Measurements from ENCODE around the gene SIVA1.
A peak's percentile ranks its signal among the peaks of the same experiment; 100 is the strongest.

SIVA1 gene

DNA sequence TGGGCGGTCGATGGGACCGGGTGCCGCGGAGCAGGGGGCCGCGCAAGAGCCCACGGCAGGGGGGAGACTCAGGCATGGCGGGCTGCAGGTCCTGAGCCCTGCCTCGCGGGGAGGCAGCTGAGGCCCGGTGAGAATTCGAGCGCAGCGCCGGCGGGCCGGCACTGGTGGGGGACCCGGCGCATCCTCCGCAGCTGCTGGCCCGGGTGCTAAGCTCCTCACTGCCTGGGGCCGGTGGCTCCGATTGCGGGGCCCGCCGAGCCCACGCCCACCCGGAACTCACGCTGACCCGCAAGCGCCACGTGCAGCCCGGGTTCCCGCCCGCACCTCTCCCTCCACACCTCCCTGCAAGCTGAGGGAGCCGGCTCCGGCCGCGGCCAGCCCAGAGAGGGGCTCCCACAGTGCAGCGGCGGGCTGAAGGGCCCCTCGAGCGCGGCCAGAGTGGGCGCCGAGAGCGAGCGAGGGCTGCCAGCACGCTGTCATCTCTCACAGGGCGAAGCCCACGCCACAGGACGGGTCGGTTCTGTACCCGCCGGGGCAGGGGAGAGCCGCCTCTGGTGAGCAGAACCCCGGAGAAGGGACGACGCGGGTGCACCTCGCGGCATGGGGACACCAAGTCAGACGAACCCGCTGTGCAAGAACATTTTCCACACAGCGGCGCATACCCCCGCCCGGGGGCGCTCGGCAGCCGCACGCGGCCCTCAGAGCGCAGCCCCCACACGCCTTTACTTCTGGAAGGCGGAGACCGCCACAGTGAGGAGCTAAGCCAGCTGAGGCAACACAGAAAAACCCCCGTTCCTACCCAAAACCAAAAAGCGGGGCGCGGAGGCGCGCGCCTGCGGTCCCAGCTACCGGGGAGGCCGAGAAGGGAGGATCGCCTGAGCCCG lies 1.2 kb upstream of the SIVA1 start:
- DNase-seq: no peak

- DNase-seq: no peak
These were observed 568 bp upstream of the SIVA1 start for GRCh38 chr14:104752423-104752734.

GRCh38 chr14:104753528-104754212 lies 723 bp downstream of the SIVA1 start:
- no peak for DNase-seq

- no peak for DNase-seq
These were observed 1.4 kb downstream of the SIVA1 start for GRCh38 chr14:104754213-104754851.

DNA sequence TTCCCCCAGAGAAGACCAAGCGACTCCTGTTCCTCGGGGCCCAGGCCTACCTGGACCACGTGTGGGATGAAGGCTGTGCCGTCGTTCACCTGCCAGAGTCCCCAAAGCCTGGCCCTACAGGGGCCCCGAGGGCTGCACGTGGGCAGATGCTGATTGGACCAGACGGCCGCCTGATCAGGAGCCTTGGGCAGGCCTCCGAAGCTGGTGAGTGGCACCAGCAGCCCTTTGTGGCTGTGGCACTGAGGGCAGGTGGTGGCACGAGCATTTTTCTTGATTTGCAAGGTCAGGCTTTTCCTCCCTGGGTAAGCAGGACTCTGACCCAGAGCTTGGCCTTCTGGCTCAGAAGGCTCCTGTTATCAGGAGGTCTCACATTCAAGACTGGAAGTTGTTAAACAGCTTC lies 2.7 kb downstream of the SIVA1 start:
- DNase-seq: no peak

DNA sequence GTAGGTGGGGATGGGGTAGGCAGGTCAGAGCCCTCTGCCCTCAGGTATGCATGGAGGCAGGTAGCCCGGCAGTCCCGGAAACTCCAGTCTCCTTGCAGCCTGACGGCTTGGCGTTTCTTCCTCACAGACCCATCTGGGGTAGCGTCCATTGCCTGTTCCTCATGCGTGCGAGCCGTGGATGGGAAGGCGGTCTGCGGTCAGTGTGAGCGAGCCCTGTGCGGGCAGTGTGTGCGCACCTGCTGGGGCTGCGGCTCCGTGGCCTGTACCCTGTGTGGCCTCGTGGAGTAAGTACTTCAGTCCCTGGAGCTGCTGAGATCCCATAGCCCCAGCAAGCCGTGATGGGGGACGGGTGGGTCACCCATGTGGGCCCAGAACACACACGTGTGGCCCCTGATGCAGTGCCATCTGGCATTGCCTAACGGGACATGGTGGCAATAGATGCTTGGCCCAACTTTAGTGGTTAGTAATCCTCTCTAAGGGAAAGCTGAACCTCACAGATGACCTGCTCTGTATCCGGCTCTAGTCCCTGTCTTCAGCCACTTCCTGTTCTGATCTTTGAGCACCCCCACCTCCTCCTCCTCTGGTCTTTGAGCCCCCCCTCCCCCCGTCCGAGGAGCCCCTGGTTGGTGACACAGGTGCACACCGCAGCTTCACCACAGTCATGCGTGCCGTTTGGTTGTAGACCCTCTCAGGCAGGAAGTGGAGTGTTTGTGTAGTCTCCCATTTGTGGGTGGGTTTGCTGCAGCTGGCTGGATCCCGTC lies 3.7 kb downstream of the SIVA1 start:
- DNase-seq: no peak

GRCh38 chr14:104757238-104757585 lies 4.3 kb downstream of the SIVA1 start:
- DNase-seq: no peak

DNA sequence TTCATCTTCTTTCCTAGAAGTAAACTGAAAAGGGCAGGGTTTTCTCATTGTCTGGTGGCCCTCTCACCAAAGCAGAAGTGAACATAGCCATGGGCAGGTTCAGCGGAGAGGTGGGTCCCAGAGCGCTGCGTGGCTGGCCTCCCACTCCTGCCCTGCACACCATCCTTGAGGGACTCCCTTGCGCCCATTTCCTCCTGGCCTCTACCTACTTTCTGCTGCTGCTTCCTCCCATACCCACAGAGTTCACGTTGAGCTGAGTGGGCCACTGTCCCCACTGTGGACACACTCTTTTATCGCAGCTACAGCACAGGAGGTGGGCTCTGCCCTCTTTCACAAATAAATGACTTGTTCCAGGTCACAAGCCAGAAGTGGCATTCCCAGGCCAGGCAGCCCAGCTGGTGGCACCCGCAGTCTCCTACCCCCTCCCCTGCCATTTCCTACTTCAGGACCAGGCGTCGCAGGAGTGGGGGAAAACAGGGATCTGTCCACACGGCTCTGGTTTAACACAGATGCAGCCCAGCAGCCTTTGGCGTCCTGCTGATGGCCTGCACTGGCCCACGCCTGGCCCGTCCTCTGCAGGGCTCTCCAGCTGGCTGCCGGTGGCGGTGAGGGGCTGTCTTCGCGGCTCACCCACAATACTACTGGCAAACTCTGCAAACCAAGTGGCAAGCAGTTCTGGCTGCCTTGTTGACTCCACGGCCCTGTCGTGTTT lies 4.9 kb downstream of the SIVA1 start:
- DNase-seq: no peak

DNA sequence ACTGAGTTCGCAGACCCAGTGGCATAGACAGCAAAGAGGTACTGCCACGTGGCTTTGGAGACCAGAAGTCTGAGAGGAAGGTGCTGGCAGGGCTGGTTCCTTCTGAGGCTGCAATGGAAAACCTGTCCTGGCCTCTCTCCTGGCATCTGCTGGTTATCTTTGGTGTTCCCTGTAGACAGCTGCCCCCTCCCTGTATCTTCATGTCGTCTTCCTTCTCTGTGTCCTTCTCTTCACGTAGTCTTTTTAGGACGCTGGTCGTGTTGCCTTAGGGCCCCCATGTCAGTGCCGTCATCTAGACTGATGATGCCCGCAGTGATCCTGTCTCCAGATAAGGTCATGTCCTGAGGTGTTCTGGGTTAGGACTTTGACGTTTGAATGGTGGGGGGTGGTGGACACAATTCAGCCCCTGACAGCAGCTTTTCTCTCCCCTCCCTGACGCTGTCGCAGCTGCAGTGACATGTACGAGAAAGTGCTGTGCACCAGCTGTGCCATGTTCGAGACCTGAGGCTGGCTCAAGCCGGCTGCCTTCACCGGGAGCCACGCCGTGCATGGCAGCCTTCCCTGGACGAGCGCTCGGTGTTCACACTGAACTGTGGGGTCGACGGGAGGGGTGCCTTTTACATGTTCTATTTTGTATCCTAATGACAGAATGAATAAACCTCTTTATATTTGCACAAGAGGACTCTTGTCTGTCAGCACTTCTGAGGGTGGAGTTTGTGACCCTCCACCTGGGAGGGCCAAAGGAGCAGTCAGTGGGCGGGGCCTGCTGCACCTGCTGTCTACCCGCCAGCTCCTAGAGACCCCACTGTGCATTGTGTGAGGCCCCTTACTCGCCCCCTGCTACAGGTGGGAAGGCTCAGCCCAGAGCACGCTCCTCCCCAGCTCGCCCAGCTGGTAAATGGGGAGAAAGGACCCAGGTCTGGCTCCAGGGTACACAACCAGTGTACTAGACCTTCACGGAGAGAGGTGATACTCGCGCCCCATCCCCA lies 6.3 kb downstream of the SIVA1 start:
- DNase-seq: no peak

GRCh38 chr14:104765517-104765916 lies 12.6 kb downstream of the SIVA1 start:
- no peak for DNase-seq

DNA sequence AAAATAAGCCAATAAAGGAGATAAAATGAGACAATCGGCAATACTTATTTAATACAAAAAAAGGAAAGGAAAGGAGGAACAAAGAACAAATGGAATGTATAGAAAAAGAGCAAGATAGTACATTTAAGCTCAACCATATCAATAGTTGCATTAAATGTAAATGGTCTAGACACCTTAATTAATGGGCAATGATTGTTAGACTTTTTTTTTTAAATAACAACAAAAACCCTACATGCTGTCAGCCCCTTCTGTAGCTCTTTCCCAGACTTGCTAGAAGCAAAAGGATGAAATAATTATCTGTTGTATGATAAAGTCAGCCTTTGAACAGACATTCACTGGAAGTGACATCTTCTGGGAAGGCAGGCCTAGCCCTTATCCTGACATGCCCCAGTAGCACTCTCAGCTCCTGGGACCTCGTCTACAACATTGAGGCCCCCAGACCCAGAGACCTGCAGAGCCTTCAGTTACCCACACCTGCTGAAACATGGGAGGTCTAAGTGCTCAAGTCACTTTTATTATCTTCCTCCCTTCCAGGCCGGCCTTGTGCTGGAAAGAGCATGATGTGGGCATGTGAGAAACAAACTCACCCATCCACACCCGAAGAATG lies 13.4 kb downstream of the SIVA1 start:
- no peak for DNase-seq

DNA sequence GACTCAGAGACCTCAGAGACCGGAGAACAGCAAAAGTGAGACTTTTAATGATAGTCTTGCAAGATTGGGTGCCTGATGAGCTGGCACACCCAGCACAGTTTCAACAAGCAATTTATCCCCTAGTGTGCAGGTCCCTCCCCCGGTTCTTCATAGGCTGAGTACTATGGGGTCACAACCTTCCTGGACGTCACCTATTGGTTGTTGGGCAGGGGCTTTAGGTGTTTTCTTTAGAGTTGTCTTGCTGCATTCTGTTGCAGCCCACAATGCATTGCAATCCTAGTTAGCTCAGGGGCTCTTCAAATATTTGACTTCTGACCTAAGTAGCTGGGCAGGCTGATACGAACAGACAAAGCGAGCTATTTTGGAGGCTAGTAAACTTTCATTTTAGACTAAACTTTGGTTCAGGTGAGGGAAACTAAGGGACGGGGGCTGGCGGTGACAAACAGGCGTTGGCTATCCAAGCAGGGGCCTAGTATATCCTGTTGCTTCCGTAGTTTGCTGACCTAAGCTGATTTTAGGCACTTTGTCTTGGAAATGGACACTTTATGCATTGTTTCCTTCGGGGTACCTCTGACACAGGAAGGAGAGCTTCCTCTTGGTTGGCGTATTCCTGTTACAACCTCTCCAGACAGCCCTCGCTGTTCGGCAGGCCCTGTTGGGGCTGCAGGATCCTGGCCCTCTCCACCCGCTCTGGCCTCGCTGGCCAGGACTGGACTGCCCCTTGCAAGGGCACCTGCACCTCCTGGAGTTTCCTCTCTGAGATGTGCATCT lies 14.1 kb downstream of the SIVA1 start:
- DNase-seq: no peak

DNA sequence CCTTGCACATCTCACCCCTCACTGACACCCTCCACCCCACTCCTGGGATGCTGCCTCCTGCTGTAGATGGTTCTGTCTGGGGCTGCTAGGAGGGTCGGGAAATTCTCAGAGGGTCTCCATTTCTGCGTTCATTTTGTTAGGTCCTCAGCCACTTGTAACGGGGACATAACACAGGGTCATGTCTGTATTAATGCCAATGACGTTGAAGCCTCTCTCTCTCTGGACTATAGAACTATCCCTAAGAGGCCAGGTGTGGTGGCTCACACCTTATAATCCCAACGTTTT lies 14.6 kb downstream of the SIVA1 start:
- DNase-seq: no peak

- DNase-seq: peak; percentile 3 to 37
These were observed 15.7 kb downstream of the SIVA1 start for GRCh38 chr14:104768437-104769323.

DNA sequence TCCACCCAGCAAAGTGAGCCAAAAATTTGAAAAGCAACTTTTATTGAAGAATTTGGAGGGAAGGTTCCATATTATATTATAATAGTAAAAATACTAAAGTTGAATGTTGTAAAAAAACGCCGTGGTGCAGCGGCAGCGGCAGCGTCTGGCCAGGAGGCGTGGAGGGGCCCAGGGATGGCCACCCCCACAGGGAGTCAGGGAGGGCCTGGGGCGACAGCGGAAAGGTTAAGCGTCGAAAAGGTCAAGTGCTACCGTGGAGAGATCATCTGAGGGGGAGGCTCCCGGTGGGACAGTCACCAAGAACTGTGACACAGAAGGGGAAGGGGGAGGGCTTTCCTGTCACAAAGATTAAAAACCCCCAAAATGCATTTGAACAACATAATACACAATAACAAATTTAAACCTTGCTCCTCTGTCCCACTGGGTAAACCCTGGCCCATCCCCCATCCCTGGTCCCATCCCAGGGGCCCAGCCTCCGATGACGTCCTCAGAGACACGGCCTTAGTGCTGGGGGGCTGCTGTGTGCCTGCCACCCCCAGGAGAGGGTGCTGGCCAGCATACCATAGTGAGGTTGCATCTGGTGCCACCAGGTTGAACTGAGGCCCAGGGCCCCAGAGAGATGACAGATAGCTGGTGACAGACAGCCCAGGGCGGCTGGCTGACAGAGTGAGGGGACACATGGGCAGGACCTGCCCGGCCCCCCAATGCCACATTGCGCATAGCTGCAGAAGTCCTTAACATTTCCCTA lies 16.6 kb downstream of the SIVA1 start:
- no peak for DNase-seq

- DNase-seq: no peak
These were observed 17.2 kb downstream of the SIVA1 start for GRCh38 chr14:104770072-104770579.

GRCh38 chr14:104770851-104771272 lies 17.9 kb downstream of the SIVA1 start:
- no peak for DNase-seq

GRCh38 chr14:104771374-104771773 lies 18.4 kb downstream of the SIVA1 start:
- no peak for DNase-seq
